ENCODE results near the gene TIAM2.

Gene TIAM2

DNA sequence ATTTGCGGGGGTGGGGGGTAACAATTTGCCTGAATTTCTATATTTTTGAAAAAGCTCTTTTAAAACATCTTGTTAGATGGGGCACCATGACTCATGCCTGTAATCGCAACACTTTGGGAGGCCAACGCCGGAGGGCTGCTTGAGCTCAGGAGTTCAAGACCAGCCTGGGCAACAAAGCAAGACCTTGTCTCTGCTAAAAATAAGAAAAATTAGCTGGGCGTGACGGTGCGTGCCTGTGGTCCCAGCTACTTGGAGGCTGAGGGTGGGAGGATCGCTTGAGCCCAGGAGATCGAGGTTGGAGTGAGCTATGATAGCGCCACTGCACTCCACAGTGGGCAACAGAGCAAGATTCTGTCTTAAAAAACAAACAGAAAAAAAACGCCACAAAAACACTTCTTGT is 41.5 kb upstream of the TIAM2 start:
- H3K9ac ChIP-seq (ENCODE audit: low read length) = no peak overlapping the region
- no peaks in the 10 kb centered on the region for H3K9me2 ChIP-seq (ENCODE audit: low read depth, low read length)
- no peaks in the 10 kb centered on the region for H3F3A ChIP-seq (ENCODE audit: insufficient read depth, low read length)
- no peaks in the 10 kb centered on the region for H4K20me1 ChIP-seq (ENCODE audit: insufficient read depth, low read length)
- no peak overlapping the region for H3K4me2 ChIP-seq (ENCODE audit: low read length)
- no peak overlapping the region for H2AFZ ChIP-seq (ENCODE audit: low read length)
- no peak for TF ChIP-seq EZH2 (IDR thresholded peaks at IDR 0.05; ENCODE audit: borderline replicate concordance, low read length)
- TF ChIP-seq, protein P1, sequence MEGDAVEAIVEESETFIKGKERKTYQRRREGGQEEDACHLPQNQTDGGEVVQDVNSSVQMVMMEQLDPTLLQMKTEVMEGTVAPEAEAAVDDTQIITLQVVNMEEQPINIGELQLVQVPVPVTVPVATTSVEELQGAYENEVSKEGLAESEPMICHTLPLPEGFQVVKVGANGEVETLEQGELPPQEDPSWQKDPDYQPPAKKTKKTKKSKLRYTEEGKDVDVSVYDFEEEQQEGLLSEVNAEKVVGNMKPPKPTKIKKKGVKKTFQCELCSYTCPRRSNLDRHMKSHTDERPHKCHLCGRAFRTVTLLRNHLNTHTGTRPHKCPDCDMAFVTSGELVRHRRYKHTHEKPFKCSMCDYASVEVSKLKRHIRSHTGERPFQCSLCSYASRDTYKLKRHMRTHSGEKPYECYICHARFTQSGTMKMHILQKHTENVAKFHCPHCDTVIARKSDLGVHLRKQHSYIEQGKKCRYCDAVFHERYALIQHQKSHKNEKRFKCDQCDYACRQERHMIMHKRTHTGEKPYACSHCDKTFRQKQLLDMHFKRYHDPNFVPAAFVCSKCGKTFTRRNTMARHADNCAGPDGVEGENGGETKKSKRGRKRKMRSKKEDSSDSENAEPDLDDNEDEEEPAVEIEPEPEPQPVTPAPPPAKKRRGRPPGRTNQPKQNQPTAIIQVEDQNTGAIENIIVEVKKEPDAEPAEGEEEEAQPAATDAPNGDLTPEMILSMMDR (IDR thresholded peaks at IDR 0.05; ENCODE audit: low read length) = no peak
- no peaks in the 10 kb centered on the region for H3K27me3 ChIP-seq (ENCODE audit: insufficient read depth, low read length)
- H3K79me2 ChIP-seq (ENCODE audit: insufficient read depth, low read length) = no peaks in the 10 kb centered on the region
- no peaks in the 10 kb centered on the region for H3K9me3 ChIP-seq (ENCODE audit: low read length)
- H3K27ac ChIP-seq (ENCODE audit: low read depth, low read length, poor library complexity, severe bottlenecking) = no peak overlapping the region
- peaks cover 33% of the 10 kb centered on the region for H3K4me1 ChIP-seq (ENCODE audit: insufficient read depth, low read length, severe bottlenecking)
- H3K4me3 ChIP-seq (ENCODE audit: low read depth, low read length, poor library complexity, severe bottlenecking) = no peak overlapping the region
- H3K36me3 ChIP-seq (ENCODE audit: insufficient read depth, low read length) = no peaks in the 10 kb centered on the region

DNA sequence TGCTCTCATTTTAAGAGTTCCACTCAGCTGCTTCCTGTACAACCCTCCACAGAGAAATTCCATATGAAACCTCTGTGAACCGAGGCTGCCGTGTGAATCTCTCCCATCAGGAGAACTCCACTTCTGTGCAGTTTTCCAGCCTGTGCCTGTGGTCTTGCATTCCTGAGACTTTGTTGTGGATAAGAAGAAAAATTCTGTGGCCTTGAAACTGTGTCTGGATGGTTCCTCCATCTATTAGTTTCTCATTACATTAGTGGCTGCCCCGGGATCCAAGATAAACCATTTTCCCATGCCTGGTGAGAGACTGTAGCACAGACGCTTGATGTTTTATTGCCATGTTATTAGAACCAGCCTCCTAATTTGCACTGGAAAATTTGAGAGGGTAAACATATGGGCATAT is 40.8 kb upstream of the TIAM2 start:
- Histone ChIP-seq H3K27ac (ENCODE audit: low read depth, low read length, poor library complexity, severe bottlenecking) (no peak overlapping the region), H3K4me1 (ENCODE audit: insufficient read depth, low read length, severe bottlenecking) (peaks cover 33% of the 10 kb centered on the region), H2AFZ (ENCODE audit: low read length) (no peak overlapping the region), H3K4me2 (ENCODE audit: low read length) (no peak overlapping the region), H4K20me1 (ENCODE audit: insufficient read depth, low read length) (no peaks in the 10 kb centered on the region), H3K79me2 (ENCODE audit: insufficient read depth, low read length) (no peaks in the 10 kb centered on the region), H3K36me3 (ENCODE audit: insufficient read depth, low read length) (no peaks in the 10 kb centered on the region), H3K27me3 (ENCODE audit: insufficient read depth, low read length) (no peaks in the 10 kb centered on the region), H3F3A (ENCODE audit: insufficient read depth, low read length) (no peaks in the 10 kb centered on the region), H3K9ac (ENCODE audit: low read length) (no peak overlapping the region), H3K9me3 (ENCODE audit: low read length) (no peaks in the 10 kb centered on the region), H3K4me3 (ENCODE audit: low read depth, low read length, poor library complexity, severe bottlenecking) (no peak overlapping the region), H3K9me2 (ENCODE audit: low read depth, low read length) (no peaks in the 10 kb centered on the region)
- TF ChIP-seq, protein P1 (IDR thresholded peaks at IDR 0.05; ENCODE audit: low read length) = no peak
- no peak for TF ChIP-seq EZH2 (IDR thresholded peaks at IDR 0.05; ENCODE audit: borderline replicate concordance, low read length)

DNA sequence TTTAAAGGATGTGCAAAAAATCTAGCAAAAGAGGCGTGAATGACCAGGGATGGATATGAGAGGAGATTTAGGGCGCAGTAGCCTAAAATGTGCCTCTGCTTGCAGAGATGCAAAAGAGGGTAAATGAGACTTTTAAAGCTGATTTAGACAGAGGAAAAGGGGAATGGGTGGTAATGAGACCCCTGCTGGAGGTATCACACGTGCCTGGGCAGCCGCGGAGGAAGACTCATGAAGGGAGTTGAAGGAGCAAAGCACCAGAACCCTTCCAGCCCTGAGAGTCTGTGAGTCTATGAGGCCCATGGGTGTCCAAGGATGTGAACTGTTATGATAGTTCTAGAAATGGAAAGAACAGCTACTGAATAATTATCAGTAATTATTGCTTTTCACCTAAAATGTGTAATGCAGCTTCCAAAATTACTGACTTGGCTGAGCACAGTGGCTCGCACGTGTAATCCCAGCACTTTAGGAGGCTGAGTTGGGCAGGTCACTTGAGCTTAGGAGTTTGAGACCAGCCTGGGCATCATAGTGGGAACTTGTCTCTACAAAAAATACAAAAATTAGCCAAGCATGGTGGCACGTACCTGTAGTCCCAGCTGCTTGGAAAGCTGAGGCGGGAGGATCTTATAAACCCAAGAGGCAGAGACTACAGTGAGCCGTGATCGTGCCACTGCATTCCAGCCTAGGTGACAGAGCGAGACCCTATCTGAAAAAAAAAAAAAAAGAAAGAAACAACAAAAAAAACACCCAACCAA is 38.2 kb upstream of the TIAM2 start:
- Histone ChIP-seq H4K20me1 (ENCODE audit: insufficient read depth, low read length) (no peaks in the 10 kb centered on the region), H3K4me3 (ENCODE audit: low read depth, low read length, poor library complexity, severe bottlenecking) (no peak overlapping the region), H3K9ac (ENCODE audit: low read length) (no peak overlapping the region), H3F3A (ENCODE audit: insufficient read depth, low read length) (no peaks in the 10 kb centered on the region), H3K4me2 (ENCODE audit: low read length) (no peak overlapping the region), H2AFZ (ENCODE audit: low read length) (no peak overlapping the region), H3K27me3 (ENCODE audit: insufficient read depth, low read length) (no peaks in the 10 kb centered on the region), H3K36me3 (ENCODE audit: insufficient read depth, low read length) (no peaks in the 10 kb centered on the region), H3K9me3 (ENCODE audit: low read length) (no peaks in the 10 kb centered on the region), H3K4me1 (ENCODE audit: insufficient read depth, low read length, severe bottlenecking) (peaks cover 17% of the 10 kb centered on the region), H3K27ac (ENCODE audit: low read depth, low read length, poor library complexity, severe bottlenecking) (no peak overlapping the region), H3K9me2 (ENCODE audit: low read depth, low read length) (no peaks in the 10 kb centered on the region), H3K79me2 (ENCODE audit: insufficient read depth, low read length) (no peaks in the 10 kb centered on the region)
- TF ChIP-seq, protein P1 (IDR thresholded peaks at IDR 0.05; ENCODE audit: low read length) = no peak
- no peak for TF ChIP-seq EZH2 (IDR thresholded peaks at IDR 0.05; ENCODE audit: borderline replicate concordance, low read length)

Data from OCI-LY1 (cell line).